Peyer's patch (tissue), 4 donors: ENCODE measurements around the gene TIAM2.

ENCODE experiments used
- CTCF ChIP-seq, 6 experiments: fragments of 450-650 bp in 4 of 6; fragments of 200-600 bp in 2 of 6; sonication (generic) in 1 of 6; IDR thresholded peaks; one replicate each; pipeline ENCODE4 v1.5.1; 2017 to 2019; ENCODE audit warnings: antibody characterized with exemption in 6 of 6, mild to moderate bottlenecking in 3 of 6, moderate library complexity in 1 of 6
- POLR2A ChIP-seq, 2 donors: fragments of 450-650 bp; IDR thresholded peaks; one replicate each; pipeline ENCODE4 v1.5.1; 2017; ENCODE audit warnings: antibody characterized with exemption in 2 of 2, mild to moderate bottlenecking in 2 of 2, moderate library complexity in 2 of 2

GRCh38 chr6:155265843-155266535 lies 270.9 kb downstream of the TIAM2 start:
- TF ChIP-seq CTCF (IDR thresholded peaks at IDR 0.05) (no peak), POLR2A (IDR thresholded peaks at IDR 0.05) (no peak)
